ENCODE results near the gene DTL.
A peak's percentile ranks its signal among the peaks of the same experiment; 100 is the strongest.

The DTL gene

DNA sequence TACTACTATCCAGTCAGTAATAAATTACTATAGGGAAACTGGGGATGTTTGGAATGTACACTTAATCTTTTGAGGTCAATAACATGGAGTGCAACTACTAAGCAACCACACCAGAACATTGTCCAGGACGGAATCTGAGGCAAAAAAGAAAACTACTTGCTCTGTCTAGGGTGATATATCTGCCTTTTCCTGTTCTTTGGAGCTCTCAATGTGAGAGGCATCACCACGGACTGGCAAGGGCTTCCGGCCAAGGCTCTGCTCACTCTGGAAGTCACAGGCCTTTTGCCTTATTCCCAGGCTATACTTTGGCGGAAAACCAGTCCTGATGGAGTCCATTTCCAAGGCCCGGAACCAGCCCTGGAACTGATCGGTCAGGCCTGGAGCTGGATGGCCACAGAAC lies 94.2 kb downstream of the DTL start:
- no peak for DNase-seq (ENCODE audit: low read depth)
- TF ChIP-seq, protein P1, sequence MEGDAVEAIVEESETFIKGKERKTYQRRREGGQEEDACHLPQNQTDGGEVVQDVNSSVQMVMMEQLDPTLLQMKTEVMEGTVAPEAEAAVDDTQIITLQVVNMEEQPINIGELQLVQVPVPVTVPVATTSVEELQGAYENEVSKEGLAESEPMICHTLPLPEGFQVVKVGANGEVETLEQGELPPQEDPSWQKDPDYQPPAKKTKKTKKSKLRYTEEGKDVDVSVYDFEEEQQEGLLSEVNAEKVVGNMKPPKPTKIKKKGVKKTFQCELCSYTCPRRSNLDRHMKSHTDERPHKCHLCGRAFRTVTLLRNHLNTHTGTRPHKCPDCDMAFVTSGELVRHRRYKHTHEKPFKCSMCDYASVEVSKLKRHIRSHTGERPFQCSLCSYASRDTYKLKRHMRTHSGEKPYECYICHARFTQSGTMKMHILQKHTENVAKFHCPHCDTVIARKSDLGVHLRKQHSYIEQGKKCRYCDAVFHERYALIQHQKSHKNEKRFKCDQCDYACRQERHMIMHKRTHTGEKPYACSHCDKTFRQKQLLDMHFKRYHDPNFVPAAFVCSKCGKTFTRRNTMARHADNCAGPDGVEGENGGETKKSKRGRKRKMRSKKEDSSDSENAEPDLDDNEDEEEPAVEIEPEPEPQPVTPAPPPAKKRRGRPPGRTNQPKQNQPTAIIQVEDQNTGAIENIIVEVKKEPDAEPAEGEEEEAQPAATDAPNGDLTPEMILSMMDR (conservative IDR thresholded peaks at IDR 0.05; ENCODE audit: control insufficient read depth, insufficient read depth, low read depth, low read length): no peak
- no peak overlapping the region for H3K4me3 ChIP-seq (ENCODE audit: control insufficient read depth, low read depth, low read length)

DNA sequence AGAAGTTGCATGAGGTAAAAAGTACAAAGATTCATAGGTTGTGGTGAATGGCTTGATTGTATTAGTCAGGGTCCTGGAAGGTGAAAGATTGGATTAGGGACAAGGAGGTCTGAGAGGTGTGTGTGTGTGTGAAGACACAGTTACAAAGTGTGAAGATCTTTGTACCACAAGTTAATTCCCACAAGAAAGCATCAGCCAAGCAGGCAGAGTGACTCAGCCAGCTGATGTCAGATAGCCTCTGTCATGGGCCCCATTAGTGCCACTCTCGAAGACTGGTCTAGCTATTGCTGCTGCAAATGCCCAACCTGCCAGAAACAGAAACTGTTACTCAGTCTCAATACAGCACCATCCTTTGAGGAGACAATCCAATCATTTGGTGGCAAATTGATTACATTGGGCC lies 96.5 kb downstream of the DTL start:
- TF ChIP-seq, protein P1 (conservative IDR thresholded peaks at IDR 0.05; ENCODE audit: control insufficient read depth, insufficient read depth, low read depth, low read length): no peak
- DNase-seq (ENCODE audit: low read depth): peak; percentile 30
- no peak overlapping the region for H3K4me3 ChIP-seq (ENCODE audit: control insufficient read depth, low read depth, low read length)

DNA sequence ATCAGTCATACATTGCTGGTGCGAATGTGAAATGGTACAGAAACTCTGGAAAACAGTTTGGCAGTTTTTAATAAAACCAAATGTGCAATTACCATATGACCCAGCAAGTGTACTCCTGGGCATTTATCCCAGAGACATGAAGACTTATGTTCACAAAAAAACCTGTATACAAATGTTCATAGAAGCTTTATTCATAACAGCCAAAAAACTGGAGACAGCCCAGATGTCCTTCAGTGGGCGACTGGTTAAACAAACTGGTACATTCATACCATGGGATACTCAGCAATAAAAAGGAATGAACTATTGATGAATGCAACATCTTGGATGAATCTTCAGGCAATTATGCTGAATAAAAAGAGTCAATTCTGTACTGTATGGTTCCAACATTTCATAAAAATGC lies 97.8 kb downstream of the DTL start:
- TF ChIP-seq, protein P1 (conservative IDR thresholded peaks at IDR 0.05; ENCODE audit: control insufficient read depth, insufficient read depth, low read depth, low read length): no peak
- no peak overlapping the region for H3K4me3 ChIP-seq (ENCODE audit: control insufficient read depth, low read depth, low read length)
- no peak for DNase-seq (ENCODE audit: low read depth)

DNA sequence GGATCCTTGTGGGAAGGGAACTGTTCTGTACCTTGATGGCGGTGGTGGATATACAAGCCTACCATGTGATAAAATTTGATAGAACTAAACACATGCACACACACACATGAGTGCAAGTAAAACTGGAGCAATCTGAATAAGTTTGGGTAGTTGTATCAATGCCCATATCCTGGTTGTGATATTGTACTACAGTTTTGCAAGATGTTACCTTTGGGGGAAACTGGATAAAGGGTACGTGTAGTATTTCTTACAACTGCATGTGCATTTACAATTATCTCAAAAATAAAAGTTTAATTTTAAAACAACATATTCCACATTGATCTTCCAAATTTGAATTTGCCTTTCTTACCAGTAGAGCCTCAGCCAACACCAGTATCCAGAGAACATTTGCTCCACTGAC lies 99.6 kb downstream of the DTL start:
- no peak for DNase-seq (ENCODE audit: low read depth)
- TF ChIP-seq, protein P1 (conservative IDR thresholded peaks at IDR 0.05; ENCODE audit: control insufficient read depth, insufficient read depth, low read depth, low read length): no peak
- H3K4me3 ChIP-seq (ENCODE audit: control insufficient read depth, low read depth, low read length): no peak overlapping the region

DNA sequence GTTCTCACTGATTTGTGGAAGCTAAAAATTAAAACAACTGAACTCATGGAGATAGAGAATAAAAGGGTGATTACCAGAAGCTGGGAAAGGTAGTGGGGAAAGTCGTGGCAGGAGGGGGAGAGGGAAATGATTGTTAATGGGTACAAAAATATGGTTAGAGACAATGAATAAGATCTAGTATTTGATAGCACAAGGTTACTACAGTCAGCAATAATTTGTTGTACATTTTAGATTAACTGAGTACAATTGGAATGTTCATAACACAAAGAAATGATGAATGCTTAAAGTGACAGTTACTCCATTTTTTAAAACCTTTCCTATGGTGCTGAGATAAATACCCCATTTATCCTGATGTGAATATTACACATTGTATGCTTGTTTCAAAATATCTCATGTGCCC lies 102.3 kb downstream of the DTL start:
- H3K4me3 ChIP-seq (ENCODE audit: control insufficient read depth, low read depth, low read length): no peak overlapping the region
- DNase-seq (ENCODE audit: low read depth): no peak
- TF ChIP-seq, protein P1 (conservative IDR thresholded peaks at IDR 0.05; ENCODE audit: control insufficient read depth, insufficient read depth, low read depth, low read length): no peak

DNA sequence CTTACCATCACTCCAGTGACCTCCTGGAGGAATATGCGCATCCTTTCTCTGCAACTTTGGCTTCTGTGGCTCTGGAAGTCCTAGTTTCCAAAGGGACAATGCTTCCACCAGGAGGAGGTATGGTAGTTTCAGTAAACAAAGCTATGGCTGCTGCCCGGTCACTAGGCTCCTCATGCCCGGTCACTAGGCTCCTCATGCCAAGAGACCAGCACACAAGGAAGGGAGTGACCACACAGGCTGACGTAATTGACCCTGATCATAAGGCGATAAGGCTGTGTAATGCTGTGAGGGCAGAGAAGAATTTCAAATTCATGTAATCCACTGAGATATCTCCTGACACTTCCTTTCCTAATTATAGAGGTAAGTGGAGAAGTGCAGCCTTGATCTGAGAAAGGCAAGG lies 102.9 kb downstream of the DTL start:
- no peak overlapping the region for H3K4me3 ChIP-seq (ENCODE audit: control insufficient read depth, low read depth, low read length)
- no peak for DNase-seq (ENCODE audit: low read depth)
- TF ChIP-seq, protein P1 (conservative IDR thresholded peaks at IDR 0.05; ENCODE audit: control insufficient read depth, insufficient read depth, low read depth, low read length): no peak

DNA sequence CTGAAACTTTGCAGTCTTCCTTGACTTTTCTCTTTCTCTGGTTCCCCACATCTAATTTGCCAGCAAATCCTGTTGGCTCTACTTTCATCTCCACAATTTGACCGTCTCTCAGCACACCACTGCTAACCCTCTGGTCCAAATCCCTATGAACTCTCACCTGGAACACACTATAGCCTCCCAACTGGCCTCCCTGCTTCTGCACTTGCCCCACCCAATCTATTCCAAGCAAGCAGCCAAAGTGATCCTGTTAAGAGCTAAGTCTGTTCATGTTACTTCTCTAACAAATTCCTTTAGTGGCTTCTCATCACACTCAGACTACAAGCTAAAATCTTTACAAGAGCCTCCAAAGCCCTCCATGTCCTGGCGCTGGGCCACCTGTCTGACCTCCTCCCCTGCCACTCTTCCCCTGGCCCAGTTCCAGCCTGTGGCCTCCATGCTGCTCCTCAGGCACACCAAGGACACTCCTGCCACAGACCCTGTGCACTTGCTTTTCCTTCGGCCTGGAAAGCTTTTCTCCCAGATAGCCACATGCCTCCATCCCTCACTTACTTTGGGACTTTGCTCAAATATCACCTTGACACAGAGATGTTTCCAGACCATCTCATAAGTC lies 104.1 kb downstream of the DTL start:
- H3K4me3 ChIP-seq (ENCODE audit: control insufficient read depth, low read depth, low read length): no peak overlapping the region
- TF ChIP-seq, protein P1 (conservative IDR thresholded peaks at IDR 0.05; ENCODE audit: control insufficient read depth, insufficient read depth, low read depth, low read length): no peak
- no peak for DNase-seq (ENCODE audit: low read depth)
